KMS-11 (cell line): Measurements from ENCODE around the gene KATNAL2.
A peak's percentile ranks its signal among the peaks of the same experiment; 100 is the strongest.

ENCODE experiments used
- H2AFZ ChIP-seq: fragments of 200-600 bp; sonication (generic); 2 replicates; pipeline ENCODE4 v1.6.1; 2016; ENCODE audit warnings: antibody characterized with exemption, mixed run types, low read depth
- H3K27ac ChIP-seq: fragments of 200-600 bp; sonication (generic); 2 replicates; pipeline ENCODE4 v1.6.1; 2016; ENCODE audit warnings: mild to moderate bottlenecking, mixed run types
- H3K27me3 ChIP-seq: fragments of 200-600 bp; sonication (generic); 2 replicates; pipeline ENCODE4 v1.6.1; 2017; ENCODE audit warnings: mild to moderate bottlenecking, low read depth, mixed run types, moderate library complexity; ENCODE audit not compliant: insufficient read depth
- H3K36me3 ChIP-seq: fragments of 200-600 bp; sonication (generic); 2 replicates; pipeline ENCODE4 v1.6.1; 2017; ENCODE audit warnings: mild to moderate bottlenecking, mixed run types; ENCODE audit not compliant: insufficient read depth
- H3K4me1 ChIP-seq: fragments of 200-600 bp; sonication (generic); 2 replicates; pipeline ENCODE4 v1.6.1; 2016; ENCODE audit warnings: mild to moderate bottlenecking, low read depth, mixed run types; ENCODE audit not compliant: poor library complexity, severe bottlenecking
- H3K4me2 ChIP-seq: fragments of 200-600 bp; sonication (generic); 2 replicates; pipeline ENCODE4 v1.7.0; 2016; ENCODE audit warnings: mild to moderate bottlenecking, mixed run types
- H3K4me3 ChIP-seq: fragments of 200-600 bp; sonication (generic); IDR thresholded peaks from 2 replicates; pipeline ENCODE4 v1.6.1; 2017; ENCODE audit warnings: low read depth, low read length, mixed read lengths; ENCODE audit not compliant: insufficient read depth
- H3K79me2 ChIP-seq: fragments of 200-600 bp; sonication (generic); 2 replicates; pipeline ENCODE4 v1.6.1; 2016; ENCODE audit warnings: low read depth, mixed run types; ENCODE audit not compliant: insufficient read depth
- H3K9ac ChIP-seq: fragments of 200-600 bp; sonication (generic); 2 replicates; pipeline ENCODE4 v1.6.1; 2016; ENCODE audit warnings: mild to moderate bottlenecking, mixed run types
- H4K20me1 ChIP-seq: fragments of 200-600 bp; sonication (generic); 2 replicates; pipeline ENCODE4 v1.6.1; 2016; ENCODE audit warnings: mild to moderate bottlenecking, mixed run types; ENCODE audit not compliant: insufficient read depth
- CTCF ChIP-seq: fragments of 200-600 bp; sonication (generic); conservative IDR thresholded peaks from 2 replicates; pipeline ENCODE4 v1.6.1; 2017; ENCODE audit warnings: low read depth, mild to moderate bottlenecking, antibody characterized with exemption, low read length, moderate library complexity, mixed read lengths

Gene KATNAL2

GRCh38 chr18:46939998-46940571 lies 22.7 kb downstream of the KATNAL2 start:
- no peaks in the 10 kb centered on the region for H4K20me1 ChIP-seq
- TF ChIP-seq CTCF: no peak
- H3K27me3 ChIP-seq: no peaks in the 10 kb centered on the region
- H3K4me3 ChIP-seq: no peak overlapping the region
- H3K79me2 ChIP-seq: no peaks in the 10 kb centered on the region
- no peaks in the 10 kb centered on the region for H3K36me3 ChIP-seq
- no peak overlapping the region for H3K4me2 ChIP-seq
- H3K9ac ChIP-seq: no peak overlapping the region
- no peak overlapping the region for H2AFZ ChIP-seq
- no peaks in the 10 kb centered on the region for H3K4me1 ChIP-seq
- no peak overlapping the region for H3K27ac ChIP-seq

GRCh38 chr18:46942646-46943045 lies 25.2 kb downstream of the KATNAL2 start:
- Histone ChIP-seq H3K79me2 (no peaks in the 10 kb centered on the region), H3K27me3 (no peaks in the 10 kb centered on the region), H2AFZ (no peak overlapping the region), H3K9ac (no peak overlapping the region), H3K4me1 (no peaks in the 10 kb centered on the region), H3K36me3 (no peaks in the 10 kb centered on the region), H3K27ac (no peak overlapping the region), H3K4me2 (no peak overlapping the region), H3K4me3 (no peak overlapping the region), H4K20me1 (no peaks in the 10 kb centered on the region)
- TF ChIP-seq CTCF: no peak

- H3K79me2 ChIP-seq: no peaks in the 10 kb centered on the region
- no peak overlapping the region for H3K9ac ChIP-seq
- H4K20me1 ChIP-seq: no peaks in the 10 kb centered on the region
- no peak overlapping the region for H2AFZ ChIP-seq
- no peak for TF ChIP-seq CTCF
- no peaks in the 10 kb centered on the region for H3K27me3 ChIP-seq
- H3K36me3 ChIP-seq: no peaks in the 10 kb centered on the region
- no peak overlapping the region for H3K27ac ChIP-seq
- no peak overlapping the region for H3K4me3 ChIP-seq
- H3K4me1 ChIP-seq: no peaks in the 10 kb centered on the region
- H3K4me2 ChIP-seq: no peak overlapping the region
Measured at GRCh38 chr18:46946656-46947282, 29.4 kb downstream of the KATNAL2 start.

- H4K20me1 ChIP-seq: no peaks in the 10 kb centered on the region
- H3K79me2 ChIP-seq: no peaks in the 10 kb centered on the region
- TF ChIP-seq CTCF: peak; percentile 79
- no peak overlapping the region for H3K27ac ChIP-seq
- no peak overlapping the region for H3K4me3 ChIP-seq
- H3K4me1 ChIP-seq: no peaks in the 10 kb centered on the region
- H3K9ac ChIP-seq: no peak overlapping the region
- no peak overlapping the region for H3K4me2 ChIP-seq
- no peaks in the 10 kb centered on the region for H3K27me3 ChIP-seq
- no peaks in the 10 kb centered on the region for H3K36me3 ChIP-seq
- H2AFZ ChIP-seq: no peak overlapping the region
Measured at GRCh38 chr18:46950064-46950656, 32.8 kb downstream of the KATNAL2 start.
